Activated CD4-positive, alpha-beta T cell treated with anti-CD3 and anti-CD28 coated beads, Interleukin-2, amount 50 U/mL, for 24 hours (primary cell): ENCODE data around the gene ARHGEF28.

ENCODE experiments used
- DNase-seq, 2 donors: peaks; one replicate each; pipeline ENCODE4 v3.0.0-alpha.2; 2020; ENCODE audit warnings: low read depth in 1 of 2, low spot score in 1 of 2

Gene ARHGEF28

GRCh38 chr5:73985145-73985544 lies 359.1 kb downstream of the ARHGEF28 start:
- DNase-seq, result no peak

- DNase-seq, result no peak
These were observed 360.7 kb downstream of the ARHGEF28 start for GRCh38 chr5:73986729-73987128.

GRCh38 chr5:73987915-73988314 lies 361.9 kb downstream of the ARHGEF28 start:
- DNase-seq, result no peak

GRCh38 chr5:73989956-73990355 lies 364.0 kb downstream of the ARHGEF28 start:
- no peak for DNase-seq
